ENCODE measurements around the gene CLEC4D.
A peak's percentile ranks its signal among the peaks of the same experiment; 100 is the strongest.
"Not testable (repeated sequence)": the region's sequence is repeated elsewhere in the genome, so short reads cannot be mapped to it uniquely, and the experiment has no call there.

The CLEC4D gene

DNA sequence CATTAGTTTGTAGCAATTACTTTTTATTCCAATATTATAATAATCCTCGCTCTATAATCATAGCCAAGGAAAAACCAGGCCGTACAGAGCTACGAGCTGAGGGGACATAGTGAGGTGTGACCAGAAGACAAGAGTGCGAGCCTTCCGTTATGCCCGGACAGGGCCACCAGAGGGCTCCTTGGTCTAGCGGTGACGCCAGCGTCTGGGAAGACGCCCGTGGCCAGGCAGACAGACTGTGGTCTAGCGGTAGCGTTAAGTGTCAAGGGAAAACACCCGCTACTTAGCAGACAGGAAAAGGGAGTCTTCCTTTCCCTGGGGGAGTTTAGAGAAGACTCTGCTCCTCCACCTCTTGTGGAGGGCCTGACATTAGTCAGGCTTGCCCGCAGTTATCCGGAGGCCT, 24.5 kb downstream of the CLEC4D start:
- DNase-seq: not testable (repeated sequence)

- not testable (repeated sequence) for DNase-seq
Measured at GRCh38 chr12:8540831-8541230, 27.5 kb downstream of the CLEC4D start, which contains the start of gene CLEC4E. Gene CLEC4E (minus strand): TSS chr12:8540905. CDS start chr12:8540797, 108 bp downstream.

GRCh38 chr12:8541562-8541961, 28.3 kb downstream of the CLEC4D start:
- DNase-seq: no peak

DNA sequence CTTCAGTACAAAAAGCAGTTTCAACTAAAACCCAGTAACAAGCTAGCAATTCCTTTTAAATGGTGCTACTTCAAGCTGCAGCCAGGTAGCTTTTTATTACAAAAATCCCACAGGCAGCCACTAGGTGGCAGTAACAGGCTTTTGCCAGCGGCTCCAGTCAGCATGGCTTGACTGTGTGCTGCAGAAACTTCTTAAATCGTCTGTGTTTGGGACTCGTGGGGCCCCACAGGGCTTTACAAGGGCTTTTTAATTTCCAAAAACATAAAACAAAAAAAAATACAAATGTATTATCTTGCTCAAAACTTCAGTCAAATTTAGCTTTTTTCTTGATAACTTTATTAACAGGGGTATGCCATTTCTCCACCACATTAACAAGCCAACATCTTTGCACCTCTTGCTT, 31.0 kb downstream of the CLEC4D start:
- DNase-seq: peak; percentile 64

DNA sequence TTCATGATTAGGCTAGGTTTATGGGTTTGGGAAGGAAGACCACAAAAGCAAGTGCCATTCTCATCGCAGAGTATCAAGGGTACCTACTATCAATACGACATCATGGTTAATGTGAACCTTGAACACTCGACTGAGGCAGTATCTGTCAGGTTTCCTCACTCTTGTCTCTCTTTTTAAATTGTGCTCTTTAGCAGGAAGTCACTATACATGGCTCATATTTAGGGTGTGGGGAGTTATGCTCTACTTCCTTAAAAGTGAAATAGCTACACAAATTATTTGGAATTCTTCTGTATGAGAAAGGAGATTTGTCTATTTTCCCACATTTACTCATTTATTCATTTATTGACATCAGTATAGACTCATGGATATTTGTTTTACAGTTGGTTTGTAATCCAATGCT, 33.3 kb downstream of the CLEC4D start:
- no peak for DNase-seq

- DNase-seq: no peak
Measured at GRCh38 chr12:8547645-8548044, 34.3 kb downstream of the CLEC4D start.

DNA sequence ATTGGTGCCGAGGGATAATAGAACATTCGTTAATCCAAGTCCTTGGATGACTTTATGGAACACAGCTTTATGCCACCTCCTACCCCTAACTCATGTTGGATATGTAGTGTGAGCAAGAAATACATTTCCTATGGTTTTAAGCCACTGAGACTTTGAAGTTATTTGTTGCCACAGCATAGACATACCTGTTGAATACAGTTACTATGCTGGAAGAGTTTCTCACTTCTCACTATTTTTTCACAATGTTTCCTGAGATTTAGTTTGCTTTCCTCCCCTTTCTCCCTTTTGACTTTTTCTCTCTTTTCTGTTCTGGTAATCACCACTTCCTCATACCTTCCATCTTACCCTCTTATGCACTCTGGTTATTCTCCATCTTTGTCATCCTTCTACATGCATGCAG, 34.9 kb downstream of the CLEC4D start:
- no peak for DNase-seq

- no peak for DNase-seq
Measured at GRCh38 chr12:8549381-8549780, 36.1 kb downstream of the CLEC4D start.

- DNase-seq: no peak
Measured at GRCh38 chr12:8553088-8553627, 39.9 kb downstream of the CLEC4D start.

DNA sequence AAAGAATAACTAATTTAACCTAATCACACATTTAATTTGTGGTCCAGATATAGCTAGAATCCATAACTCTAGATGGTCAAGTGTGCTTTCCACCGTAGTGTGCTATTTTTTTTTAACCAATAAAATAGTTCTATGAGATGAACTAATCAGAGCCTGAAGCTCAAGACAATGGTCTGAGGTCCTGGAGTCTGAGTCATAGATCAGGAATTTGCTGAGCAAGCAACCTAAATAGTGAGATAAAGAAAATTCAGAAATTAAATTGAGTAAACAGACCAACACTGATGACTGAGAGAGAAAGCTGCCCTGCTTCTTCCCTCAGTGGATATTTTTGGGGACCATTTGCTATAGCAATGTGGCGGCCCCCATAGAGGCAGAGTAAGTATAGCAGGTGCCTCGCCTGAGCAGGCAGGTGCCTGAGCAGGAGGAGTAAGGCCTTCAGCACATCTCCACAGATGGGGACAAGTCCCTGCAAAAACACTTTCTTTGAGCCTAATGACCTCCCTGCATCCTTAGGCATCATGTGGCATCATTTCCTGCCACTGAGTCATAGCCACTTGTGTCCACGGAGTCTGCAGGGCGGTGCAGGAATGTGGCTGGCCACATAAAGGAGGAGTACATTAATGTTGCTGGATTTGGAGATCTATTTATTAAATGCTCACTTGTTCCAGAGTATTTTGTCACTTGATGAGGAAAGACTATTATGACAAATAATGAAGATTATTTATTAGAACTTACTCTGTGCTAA, 41.3 kb downstream of the CLEC4D start:
- no peak for DNase-seq

DNA sequence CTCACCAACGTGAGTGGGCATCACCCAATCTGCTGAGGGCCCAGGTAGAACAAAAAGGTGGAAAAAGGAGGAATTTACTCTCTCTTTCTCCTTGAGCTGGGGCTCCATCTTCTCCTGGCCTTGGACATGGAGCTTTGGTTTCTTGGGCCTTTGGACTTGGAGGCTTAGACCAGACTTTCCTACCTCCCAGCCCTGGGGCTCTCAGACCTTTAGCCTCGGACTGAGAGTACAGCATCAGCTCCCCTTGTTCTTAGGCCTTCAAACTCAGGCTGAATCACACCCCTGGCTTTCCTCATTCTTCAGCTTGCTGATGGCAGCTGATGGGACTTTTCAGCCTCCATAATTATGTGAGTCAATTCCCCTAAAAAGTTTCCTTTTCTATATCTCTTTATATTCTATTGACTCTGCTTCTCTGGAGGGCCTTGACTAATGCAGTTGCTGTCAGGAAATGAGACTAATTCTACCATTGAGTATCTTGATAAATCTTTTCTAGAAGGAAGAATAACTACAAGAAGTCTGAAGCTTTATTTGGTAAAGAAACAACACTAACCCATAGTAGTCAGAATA, 43.3 kb downstream of the CLEC4D start:
- DNase-seq: no peak

DNA sequence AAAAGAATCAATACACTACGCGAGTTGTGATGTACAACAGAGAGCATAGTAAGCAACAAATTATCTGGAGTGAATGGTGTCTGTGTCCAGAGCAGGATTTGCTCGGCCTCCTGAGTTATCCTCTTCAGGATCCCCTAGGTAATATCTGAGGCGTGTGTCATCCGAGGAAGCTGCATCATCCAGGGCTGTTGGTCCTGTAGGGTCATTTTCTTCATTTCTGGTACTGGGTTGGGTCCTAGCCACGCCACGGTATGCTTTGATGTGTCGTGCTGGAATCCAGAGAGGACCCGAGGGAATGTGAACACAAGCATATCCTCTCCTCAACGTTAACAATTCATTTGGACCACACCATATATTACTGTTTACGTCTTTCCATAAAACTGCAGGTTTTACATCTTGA, 46.4 kb downstream of the CLEC4D start:
- no peak for DNase-seq

GRCh38 chr12:8561011-8561410, 47.7 kb downstream of the CLEC4D start:
- no peak for DNase-seq

- no peak for DNase-seq
Measured at GRCh38 chr12:8562310-8562709, 49.0 kb downstream of the CLEC4D start.

DNA sequence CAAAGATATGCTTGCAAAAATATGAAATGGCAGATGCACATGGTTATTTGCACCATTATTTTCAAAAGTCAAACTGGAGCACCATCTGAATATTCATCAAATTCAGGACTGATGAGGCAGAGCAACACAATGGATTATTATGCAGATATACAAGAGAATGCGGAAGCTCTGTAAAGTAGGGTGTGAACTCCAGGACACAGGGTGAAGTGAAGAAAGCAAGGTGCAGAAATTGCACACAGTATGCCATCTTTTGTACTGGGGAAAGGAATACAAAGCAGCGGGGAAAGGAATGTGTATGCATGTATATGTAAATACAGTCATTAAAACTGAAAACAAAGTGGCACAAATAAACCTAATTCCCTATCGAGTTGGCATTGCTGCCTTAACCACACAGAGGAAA, 50.1 kb downstream of the CLEC4D start:
- DNase-seq: no peak

DNA sequence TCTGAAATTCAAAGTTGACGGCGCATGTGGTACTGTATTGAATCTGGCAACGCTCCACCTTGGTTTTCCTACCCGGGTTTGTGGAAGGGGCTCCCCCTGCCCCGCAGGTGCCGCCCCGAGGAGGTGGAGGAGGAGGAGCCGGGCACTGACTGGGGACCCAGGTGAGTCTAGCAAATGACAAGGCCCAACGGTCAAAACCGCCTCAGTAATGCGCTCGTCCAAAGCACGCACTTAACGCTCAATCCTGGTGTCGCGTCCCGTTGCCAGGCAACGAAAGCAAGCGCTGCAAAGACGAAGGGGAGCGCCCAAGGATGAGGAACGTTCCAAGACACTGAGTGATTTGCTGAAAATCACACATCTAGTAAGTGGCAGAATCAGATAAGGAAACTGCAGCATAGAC, 51.4 kb downstream of the CLEC4D start:
- no peak for DNase-seq

- DNase-seq: not testable (repeated sequence)
Measured at GRCh38 chr12:8566052-8566451, 52.7 kb downstream of the CLEC4D start.

DNA sequence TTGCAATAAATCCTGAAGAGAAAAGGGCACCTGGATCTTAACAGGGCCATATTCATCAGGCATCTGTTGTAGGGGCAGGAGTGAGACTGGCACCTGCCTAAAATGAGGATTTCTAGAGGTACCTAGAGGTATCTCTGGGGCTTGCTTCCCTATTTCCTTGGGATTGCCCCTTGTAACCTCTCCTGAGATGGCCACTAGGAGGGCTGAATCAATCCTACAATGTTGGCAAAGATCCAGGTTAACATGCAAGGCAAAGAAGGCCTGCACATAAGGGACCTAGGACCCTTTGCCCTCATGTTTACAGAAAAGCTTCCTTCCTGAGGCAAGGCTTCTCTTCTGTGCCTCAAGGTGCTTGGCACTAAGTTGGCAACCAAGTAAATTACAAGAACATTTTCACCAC, 53.2 kb downstream of the CLEC4D start:
- no peak for DNase-seq
